ENCODE results near the gene ARRDC2. TPM values are rescaled to one million over a fixed set of nuclear protein-coding genes. Genes with fewer than 3 reads are reported as not detected.
A peak's percentile ranks its signal among the peaks of the same experiment; 100 is the strongest.

The ARRDC2 gene
- total RNA-seq, 1 donor, result 15.9 TPM

GRCh38 chr19:18059902-18060301 lies 51.9 kb downstream of the ARRDC2 start:
- no peaks in the 10 kb centered on the region for H3K36me3 ChIP-seq (ENCODE audit: insufficient read depth, low read length)
- H3K4me2 ChIP-seq (ENCODE audit: insufficient read depth, low read length), result no peak overlapping the region
- no peak for TF ChIP-seq CTCF (IDR thresholded peaks at IDR 0.05; ENCODE audit: extremely low read depth, low read depth, low read length)
- no peak overlapping the region for H2AFZ ChIP-seq (ENCODE audit: low read length)
- no peaks in the 10 kb centered on the region for H3K4me1 ChIP-seq (ENCODE audit: insufficient read depth, low read length)
- H3K27ac ChIP-seq (ENCODE audit: low read depth, low read length), result no peak overlapping the region
- no peak overlapping the region for H3K4me3 ChIP-seq (ENCODE audit: insufficient read depth, low read length)
- no peak for DNase-seq (ENCODE audit: insufficient read length, low spot score, missing footprints)
- H3K27me3 ChIP-seq (ENCODE audit: insufficient read depth, low read length), result no peaks in the 10 kb centered on the region
- H4K20me1 ChIP-seq (ENCODE audit: insufficient read depth, low read length), result no peaks in the 10 kb centered on the region
- no peaks in the 10 kb centered on the region for H3K9me3 ChIP-seq (ENCODE audit: low read depth, low read length)
- no peaks in the 10 kb centered on the region for H3K79me2 ChIP-seq (ENCODE audit: insufficient read depth, low read length)

- Histone ChIP-seq H3K36me3 (ENCODE audit: insufficient read depth, low read length) (no peaks in the 10 kb centered on the region), H3K9me3 (ENCODE audit: low read depth, low read length) (no peaks in the 10 kb centered on the region), H3K4me1 (ENCODE audit: insufficient read depth, low read length) (no peaks in the 10 kb centered on the region), H2AFZ (ENCODE audit: low read length) (no peak overlapping the region), H3K27ac (ENCODE audit: low read depth, low read length) (no peak overlapping the region), H3K4me2 (ENCODE audit: insufficient read depth, low read length) (no peak overlapping the region), H3K79me2 (ENCODE audit: insufficient read depth, low read length) (no peaks in the 10 kb centered on the region), H4K20me1 (ENCODE audit: insufficient read depth, low read length) (no peaks in the 10 kb centered on the region), H3K27me3 (ENCODE audit: insufficient read depth, low read length) (no peaks in the 10 kb centered on the region), H3K4me3 (ENCODE audit: insufficient read depth, low read length) (no peak overlapping the region)
- peak; percentile 68 for DNase-seq (ENCODE audit: insufficient read length, low spot score, missing footprints)
- no peak for TF ChIP-seq CTCF (IDR thresholded peaks at IDR 0.05; ENCODE audit: extremely low read depth, low read depth, low read length)
Observed at GRCh38 chr19:18060472-18060871, 52.5 kb downstream of the ARRDC2 start.

- no peaks in the 10 kb centered on the region for H3K4me1 ChIP-seq (ENCODE audit: insufficient read depth, low read length)
- no peak overlapping the region for H3K4me2 ChIP-seq (ENCODE audit: insufficient read depth, low read length)
- H3K27me3 ChIP-seq (ENCODE audit: insufficient read depth, low read length), result no peaks in the 10 kb centered on the region
- no peak overlapping the region for H3K4me3 ChIP-seq (ENCODE audit: insufficient read depth, low read length)
- H3K79me2 ChIP-seq (ENCODE audit: insufficient read depth, low read length), result no peaks in the 10 kb centered on the region
- H3K27ac ChIP-seq (ENCODE audit: low read depth, low read length), result no peak overlapping the region
- no peaks in the 10 kb centered on the region for H3K9me3 ChIP-seq (ENCODE audit: low read depth, low read length)
- DNase-seq (ENCODE audit: insufficient read length, low spot score, missing footprints), result no peak
- no peaks in the 10 kb centered on the region for H4K20me1 ChIP-seq (ENCODE audit: insufficient read depth, low read length)
- TF ChIP-seq CTCF (IDR thresholded peaks at IDR 0.05; ENCODE audit: extremely low read depth, low read depth, low read length), result no peak
- no peak overlapping the region for H2AFZ ChIP-seq (ENCODE audit: low read length)
- no peaks in the 10 kb centered on the region for H3K36me3 ChIP-seq (ENCODE audit: insufficient read depth, low read length)
Observed at GRCh38 chr19:18062028-18062427, 54.1 kb downstream of the ARRDC2 start.

GRCh38 chr19:18063463-18063862 lies 55.5 kb downstream of the ARRDC2 start:
- Histone ChIP-seq H3K27me3 (ENCODE audit: insufficient read depth, low read length) (no peaks in the 10 kb centered on the region), H4K20me1 (ENCODE audit: insufficient read depth, low read length) (no peaks in the 10 kb centered on the region), H3K27ac (ENCODE audit: low read depth, low read length) (no peak overlapping the region), H3K4me2 (ENCODE audit: insufficient read depth, low read length) (no peak overlapping the region), H3K9me3 (ENCODE audit: low read depth, low read length) (no peaks in the 10 kb centered on the region), H3K36me3 (ENCODE audit: insufficient read depth, low read length) (no peaks in the 10 kb centered on the region), H2AFZ (ENCODE audit: low read length) (no peak overlapping the region), H3K4me3 (ENCODE audit: insufficient read depth, low read length) (no peak overlapping the region), H3K4me1 (ENCODE audit: insufficient read depth, low read length) (no peaks in the 10 kb centered on the region), H3K79me2 (ENCODE audit: insufficient read depth, low read length) (no peaks in the 10 kb centered on the region)
- DNase-seq (ENCODE audit: insufficient read length, low spot score, missing footprints), result peak; percentile 29
- no peak for TF ChIP-seq CTCF (IDR thresholded peaks at IDR 0.05; ENCODE audit: extremely low read depth, low read depth, low read length)

Small RNAs within 50 kb of the gene (small RNA-seq; reads per million reads assigned to genes)
- not detected for gene RNA5SP468

Other genes with a start within 250 kb of the ARRDC2 start
- gene B3GNT3, start 213.0 kb upstream of the ARRDC2 start, total RNA-seq, result not detected in 2 replicates
- gene INSL3, start 186.7 kb upstream of the ARRDC2 start, total RNA-seq, result not detected in 2 replicates
- gene JAK3, start 160.2 kb upstream of the ARRDC2 start, total RNA-seq, result 1.8 and 2.4 TPM in 2 replicates
- 786 and 869 TPM in 2 replicates for gene RPL18A, start 148.3 kb upstream of the ARRDC2 start, total RNA-seq
- under 0.01 TPM in 2 replicates for gene SLC5A5, start 136.2 kb upstream of the ARRDC2 start, total RNA-seq
- gene CCDC124, start 75.2 kb upstream of the ARRDC2 start, total RNA-seq, result 15.9 and 21.5 TPM in 2 replicates
- gene KCNN1, start 41.1 kb upstream of the ARRDC2 start, total RNA-seq, result under 0.01 TPM in 1 of 2 replicates, not detected in the other
- gene IL12RB1, start 78.8 kb downstream of the ARRDC2 start, total RNA-seq, result 0.29 and 0.72 TPM in 2 replicates
- gene MAST3, start 89.6 kb downstream of the ARRDC2 start, total RNA-seq, result 5.4 and 5.6 TPM in 2 replicates
- gene PIK3R2, start 145.0 kb downstream of the ARRDC2 start, total RNA-seq, result 25.7 and 28.0 TPM in 2 replicates
- 110 and 126 TPM in 2 replicates for gene IFI30, start 165.6 kb downstream of the ARRDC2 start, total RNA-seq
- gene MPV17L2, start 185.0 kb downstream of the ARRDC2 start, total RNA-seq, result 8.3 and 9.4 TPM in 2 replicates
- gene RAB3A, start 195.9 kb downstream of the ARRDC2 start, total RNA-seq, result 0.72 and 1.8 TPM in 2 replicates
- under 0.01 TPM in 1 of 2 replicates, not detected in the other for gene PDE4C, start 218.3 kb downstream of the ARRDC2 start, total RNA-seq